ENCODE measurements around the gene ZKSCAN7. TPM values are rescaled to one million over a fixed set of nuclear protein-coding genes. Genes with fewer than 3 reads are reported as not detected.
A peak's percentile ranks its signal among the peaks of the same experiment; 100 is the strongest.

ZKSCAN7 gene
- total and polyA plus RNA-seq, 2 of the 8 experiments (the other 6 are each of a cell fraction or from before 2014, with no cell fraction given): 5.5 to 8.5 TPM

DNA sequence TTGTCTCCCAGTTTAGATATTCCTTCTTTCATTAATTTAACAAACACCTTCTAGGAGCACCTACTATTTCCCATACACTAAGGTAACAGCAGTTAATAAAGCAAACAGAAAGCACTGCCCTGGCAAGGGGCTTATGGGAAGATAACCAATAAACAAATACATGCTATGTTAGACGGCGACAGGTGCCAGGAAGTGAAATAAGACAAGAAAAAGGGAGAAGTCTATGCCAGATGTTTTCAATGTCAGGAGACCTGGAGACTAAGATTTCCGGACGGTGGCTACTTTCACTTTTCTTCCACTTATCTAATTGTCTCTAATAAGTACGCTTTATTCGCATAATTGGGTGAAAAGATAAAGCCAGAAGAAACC, 45.0 kb upstream of the ZKSCAN7 start:
- CTCF ChIA-PET (ENCODE audit: partially characterized antibody): no interaction called here
- POLR2A ChIA-PET (ENCODE audit: partially characterized antibody): interaction anchor here (1.2 to 2.4 kb wide), 6 partner anchors 15 to 75 kb away, joined by 3 to 20 read pairs (median 4); partner anchors contain the start of gene ZNF660
- Histone ChIP-seq H3K27me3 (replicated peaks in 1 of 4; ENCODE audit: control insufficient read depth in 3 of 4, extremely low read depth in 1 of 4, insufficient read depth in 3 of 4, low read length in 3 of 4) (no peaks in the 10 kb centered on the region), H3K4ac (replicated peaks; ENCODE audit: insufficient read length, low read depth, low read length) (no peak overlapping the region), H2BK5ac (ENCODE audit: low read depth, low read length) (no peak overlapping the region), H3K23ac (ENCODE audit: insufficient read length) (no peak overlapping the region), H3K56ac (replicated peaks; ENCODE audit: insufficient read length, low read depth, low read length) (no peak overlapping the region), H4K20me1 (replicated peaks in 1 of 2; ENCODE audit: control insufficient read depth in 1 of 2, insufficient read depth in 2 of 2, low read length in 2 of 2) (peaks cover 0 to 4% of the 10 kb centered on the region in 2 experiments), H3K14ac (ENCODE audit: insufficient read length) (no peak overlapping the region), H3K27ac (ENCODE audit: low read depth, low read length) (no peak overlapping the region), H3K4me2 (ENCODE audit: insufficient read depth in 1 of 2, low read depth in 2 of 2, low read length in 2 of 2) (peak overlapping the region; percentile 75 to 76), H3K9ac (replicated peaks in 1 of 4; ENCODE audit: extremely low read depth in 1 of 4, low read depth in 3 of 4, low read length in 3 of 4) (peak overlapping the region; percentile 35 to 97 (median 65); a peak in 5 of 7 replicates), H2BK120ac (replicated peaks; ENCODE audit: low read depth, low read length) (no peak overlapping the region), H3K79me2 (ENCODE audit: control insufficient read depth in 1 of 2, insufficient read depth in 2 of 2, low read length in 2 of 2) (peaks cover 9 to 49% of the 10 kb centered on the region in 2 experiments), H2BK15ac (ENCODE audit: low read length) (no peak overlapping the region), H3K23me2 (ENCODE audit: low read depth, low read length) (no peaks in the 10 kb centered on the region; the same call in none of the 2 replicates), H3K4me1 (replicated peaks in 1 of 4; ENCODE audit: control insufficient read depth in 3 of 4, insufficient read depth in 4 of 4, low read length in 3 of 4) (peaks cover 2 to 8% (median 4%) of the 10 kb centered on the region in 4 experiments; a peak in 4 of 7 replicates), H2BK20ac (ENCODE audit: low read length) (no peak overlapping the region), H4K8ac (ENCODE audit: extremely low read depth, insufficient read depth, low read length) (no peak overlapping the region), H3K4me3 (ENCODE audit: extremely low read depth in 1 of 4, insufficient read depth in 2 of 4, low read depth in 3 of 4, low read length in 4 of 4) (peak overlapping the region; percentile 56 to 96 (median 82)), H2BK12ac (ENCODE audit: low read depth, low read length) (no peak overlapping the region), H3K18ac (ENCODE audit: extremely low read depth, low read length) (no peak overlapping the region), H4K5ac (ENCODE audit: insufficient read length, low read depth, low read length) (no peak overlapping the region), H3K79me1 (ENCODE audit: low read depth, low read length) (peaks cover 5% of the 10 kb centered on the region; the same call in 1 of the 2 replicates), H2AFZ (ENCODE audit: low read length) (no peak overlapping the region), H2AK5ac (ENCODE audit: low read depth, low read length) (no peak overlapping the region), H4K91ac (replicated peaks; ENCODE audit: insufficient read length, low read length) (no peak overlapping the region), H3K36me3 (ENCODE audit: control insufficient read depth in 2 of 4, insufficient read depth in 4 of 4, low read length in 3 of 4) (no peaks in the 10 kb centered on the region), H3K9me3 (ENCODE audit: insufficient read depth in 2 of 2, low read depth in 1 of 2, low read length in 1 of 2) (no peaks in the 10 kb centered on the region)
- DNase-seq (ENCODE audit: low read depth in 1 of 2, low spot score in 2 of 2): no peak
- WGBS, 2 experiments (ENCODE audit: extremely low coverage in 1 of 2, insufficient coverage in 1 of 2, insufficient read length in 1 of 2, insufficient replicate concordance in 2 of 2, low coverage in 1 of 2, low lambda C conversion rate in 2 of 2, missing lambda C conversion rate in 1 of 2): 4% methylated on average over 6 of the region's 6 CpGs; no CpG with 5 or more reads in 1 of the 2 experiments
- FAIRE-seq: no peak
- TF ChIP-seq POLR2A (IDR thresholded peaks at IDR 0.05; ENCODE audit: control extremely low read depth in 1 of 2, low read depth in 2 of 2, low read length in 2 of 2) (peak in 1 of 2 experiments; percentile 7; a peak in 1 of 3 replicates), EZH2 (IDR thresholded peaks at IDR 0.05; ENCODE audit: low read depth, low read length, severe bottlenecking) (no peak), SP4 (IDR thresholded peaks at IDR 0.05; ENCODE audit: low read length) (no peak), JUND (IDR thresholded peaks at IDR 0.05; ENCODE audit: low read length) (no peak), HDAC2 (IDR thresholded peaks at IDR 0.05; ENCODE audit: borderline replicate concordance in 1 of 2, low read depth in 2 of 2, low read length in 2 of 2) (no peak)
